Natural killer cell (primary cell): ENCODE results near the gene DCK. TPM values are rescaled to one million over a fixed set of nuclear protein-coding genes. Genes with fewer than 3 reads are reported as not detected.

ENCODE experiments used
- ATAC-seq, 3 donors: fragments of 150-1000 bp in 2 of 3; fragments of 200-7000 bp in 1 of 3; cut with Tn5 transposase; 1 replicate in 1 of 3; 2 replicates in 2 of 3; pipeline ENCODE4 v1.10.0; 2021; ENCODE audit warnings: mild to moderate bottlenecking in 2 of 3, moderate library complexity in 2 of 3
- DNase-seq, 2 donors: peaks; one replicate each; pipeline versions ENCODE4 v3.0.0 to v3.0.0-alpha.2; 2013 to 2021; ENCODE audit warnings: mixed read lengths in 1 of 2
- H3K27ac ChIP-seq: one replicate; pipeline ENCODE4 v1.5.1; 2013; ENCODE audit warnings: mild to moderate bottlenecking, low read length
- H3K27me3 ChIP-seq: one replicate; pipeline ENCODE4 v1.6.1; 2013; ENCODE audit warnings: low read length; ENCODE audit not compliant: control insufficient read depth, insufficient read depth
- H3K36me3 ChIP-seq: one replicate; pipeline ENCODE4 v1.6.1; 2013; ENCODE audit warnings: low read length; ENCODE audit not compliant: control insufficient read depth, insufficient read depth
- H3K4me1 ChIP-seq: one replicate; pipeline ENCODE4 v1.6.1; 2013; ENCODE audit warnings: low read length; ENCODE audit not compliant: control insufficient read depth, insufficient read depth
- H3K4me3 ChIP-seq: one replicate; pipeline ENCODE4 v1.5.1; 2013; ENCODE audit warnings: low read length
- H3K9me3 ChIP-seq: one replicate; pipeline ENCODE4 v1.6.1; 2013; ENCODE audit warnings: low read length; ENCODE audit not compliant: control insufficient read depth, insufficient read depth
- H3K27ac Mint-ChIP-seq, 2 donors: one replicate each; pipeline ENCODE4 v1.8.0; 2022; ENCODE audit warnings: mild to moderate bottlenecking in 2 of 2, mixed read lengths in 2 of 2, moderate library complexity in 1 of 2
- H3K27me3 Mint-ChIP-seq, 2 donors: one replicate each; pipeline ENCODE4 v1.8.0; 2022; ENCODE audit warnings: low read depth in 2 of 2, mixed read lengths in 2 of 2
- H3K36me3 Mint-ChIP-seq: one replicate; pipeline ENCODE4 v1.8.0; 2022; ENCODE audit warnings: mixed read lengths
- H3K4me1 Mint-ChIP-seq, 2 donors: one replicate each; pipeline ENCODE4 v1.8.0; 2022; ENCODE audit warnings: mixed read lengths in 2 of 2
- H3K4me3 Mint-ChIP-seq: one replicate; pipeline ENCODE4 v1.8.0; 2022; ENCODE audit warnings: mild to moderate bottlenecking, moderate library complexity, mixed read lengths
- H3K9me3 Mint-ChIP-seq, 2 donors: one replicate each; pipeline ENCODE4 v1.8.0; 2022; ENCODE audit warnings: mixed read lengths in 2 of 2
- WGBS: methylation state at CpG from one replicate; pipeline ENCODE4 v1.1.7; 2013; ENCODE audit warnings: missing lambda C conversion rate; ENCODE audit not compliant: insufficient coverage; 5-methylcytosine and 5-hydroxymethylcytosine counted together
- intact Hi-C: fragments of 100-400 bp; cut with micrococcal nuclease; formaldehyde crosslinking; loops from one replicate; pipeline ENCODE4 v1.14.2; 2022
- total RNA-seq, 4 donors: library from RNA; stranded (reverse); fragments of 120-200 nt in 1 of 4; gene quantifications; one replicate each; pipeline versions ENCODE4 v1.2.3 to v1.2.4, GENCODE V29; 2013 to 2022
- TF ChIP-seq, protein P1 (sequence below): fragments of 200-600 bp; IDR thresholded peaks from one replicate; pipeline ENCODE4 v1.8.0; 2022; ENCODE audit warnings: antibody characterized with exemption

DCK gene
- total RNA-seq, 3 donors from 2014 or later (not counting 1 experiment from before 2014, with no cell fraction given), result 28.3 to 32.7 (median 29.5) TPM

DNA sequence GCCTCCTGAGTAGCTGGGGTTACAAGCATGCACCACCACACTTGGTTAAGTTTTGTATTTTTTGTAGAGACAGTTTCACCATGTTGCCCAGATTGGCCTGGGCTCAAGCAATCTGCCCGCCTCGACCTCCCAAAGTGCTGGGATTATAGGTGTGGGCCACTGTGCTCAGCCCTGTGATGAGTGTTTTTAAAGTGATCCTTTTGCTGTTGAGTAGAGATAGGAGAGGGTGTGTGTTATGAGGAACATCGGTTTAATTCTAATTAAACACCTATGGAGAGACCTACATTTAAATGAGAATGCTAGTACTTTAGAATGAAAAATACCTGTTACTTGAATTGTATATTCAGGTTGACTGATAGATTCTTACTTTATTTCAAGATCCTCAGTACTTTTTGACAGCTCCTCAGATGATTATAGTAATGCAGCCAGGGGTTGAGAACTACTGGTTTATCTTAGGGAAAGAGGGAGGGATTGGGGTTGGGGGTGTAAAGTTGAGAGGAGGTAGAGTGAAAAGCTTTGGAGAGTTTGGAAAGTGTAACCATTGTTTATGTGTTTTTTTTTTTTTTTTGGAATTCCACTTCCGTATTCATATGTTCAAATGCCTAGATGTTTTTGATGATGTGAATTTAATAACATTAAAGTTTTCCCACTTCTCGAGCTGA lies 36.8 kb upstream of the DCK start:
- peaks cover 3% of the 10 kb centered on the region for H3K4me1 ChIP-seq
- Mint-ChIP-seq H3K4me1 (no peaks in the 10 kb centered on the region), H3K27ac (no peak overlapping the region), H3K9me3 (no peaks in the 10 kb centered on the region), H3K27me3 (no peaks in the 10 kb centered on the region), H3K4me3 (no peak overlapping the region), H3K36me3 (no peaks in the 10 kb centered on the region)
- no peak for ATAC-seq
- WGBS, result 92% methylated on average over 2 of the region's 5 CpGs
- DNase-seq, result no peak
- TF ChIP-seq, protein P1, sequence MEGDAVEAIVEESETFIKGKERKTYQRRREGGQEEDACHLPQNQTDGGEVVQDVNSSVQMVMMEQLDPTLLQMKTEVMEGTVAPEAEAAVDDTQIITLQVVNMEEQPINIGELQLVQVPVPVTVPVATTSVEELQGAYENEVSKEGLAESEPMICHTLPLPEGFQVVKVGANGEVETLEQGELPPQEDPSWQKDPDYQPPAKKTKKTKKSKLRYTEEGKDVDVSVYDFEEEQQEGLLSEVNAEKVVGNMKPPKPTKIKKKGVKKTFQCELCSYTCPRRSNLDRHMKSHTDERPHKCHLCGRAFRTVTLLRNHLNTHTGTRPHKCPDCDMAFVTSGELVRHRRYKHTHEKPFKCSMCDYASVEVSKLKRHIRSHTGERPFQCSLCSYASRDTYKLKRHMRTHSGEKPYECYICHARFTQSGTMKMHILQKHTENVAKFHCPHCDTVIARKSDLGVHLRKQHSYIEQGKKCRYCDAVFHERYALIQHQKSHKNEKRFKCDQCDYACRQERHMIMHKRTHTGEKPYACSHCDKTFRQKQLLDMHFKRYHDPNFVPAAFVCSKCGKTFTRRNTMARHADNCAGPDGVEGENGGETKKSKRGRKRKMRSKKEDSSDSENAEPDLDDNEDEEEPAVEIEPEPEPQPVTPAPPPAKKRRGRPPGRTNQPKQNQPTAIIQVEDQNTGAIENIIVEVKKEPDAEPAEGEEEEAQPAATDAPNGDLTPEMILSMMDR, result no peak
- H3K4me3 ChIP-seq, result no peak overlapping the region
- H3K27me3 ChIP-seq, result no peaks in the 10 kb centered on the region
- intact Hi-C loops, result no loop called here
- no peaks in the 10 kb centered on the region for H3K9me3 ChIP-seq
- no peak overlapping the region for H3K27ac ChIP-seq
- H3K36me3 ChIP-seq, result peaks cover 10% of the 10 kb centered on the region

DNA sequence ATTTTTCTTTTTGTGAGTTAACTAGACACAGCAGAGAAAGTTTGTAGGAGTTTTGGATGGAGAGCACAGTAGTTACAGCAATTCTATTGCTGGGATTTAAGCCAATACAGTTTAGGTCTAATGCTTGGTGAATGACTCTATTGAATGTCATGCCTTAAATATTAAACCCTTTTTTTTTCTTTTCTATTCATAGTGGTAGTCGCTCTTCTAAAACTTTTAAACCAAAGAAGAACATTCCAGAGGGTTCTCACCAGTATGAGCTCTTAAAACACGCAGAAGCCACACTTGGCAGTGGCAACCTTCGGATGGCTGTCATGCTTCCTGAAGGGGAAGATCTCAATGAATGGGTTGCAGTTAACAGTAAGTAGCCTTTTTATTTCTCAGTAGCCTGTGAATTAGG lies 34.8 kb upstream of the DCK start:
- Mint-ChIP-seq H3K4me3 (no peak overlapping the region), H3K9me3 (no peaks in the 10 kb centered on the region), H3K27me3 (no peaks in the 10 kb centered on the region), H3K36me3 (no peaks in the 10 kb centered on the region), H3K4me1 (no peaks in the 10 kb centered on the region), H3K27ac (no peak overlapping the region)
- Histone ChIP-seq H3K27me3 (no peaks in the 10 kb centered on the region), H3K27ac (no peak overlapping the region), H3K9me3 (no peaks in the 10 kb centered on the region), H3K4me3 (no peak overlapping the region), H3K4me1 (peaks cover 2% of the 10 kb centered on the region), H3K36me3 (peaks cover 10% of the 10 kb centered on the region)
- TF ChIP-seq, protein P1, result no peak
- ATAC-seq, result no peak
- 96% methylated on average over 3 of the region's 3 CpGs for WGBS
- DNase-seq, result no peak
- intact Hi-C loops, result no loop called here

DNA sequence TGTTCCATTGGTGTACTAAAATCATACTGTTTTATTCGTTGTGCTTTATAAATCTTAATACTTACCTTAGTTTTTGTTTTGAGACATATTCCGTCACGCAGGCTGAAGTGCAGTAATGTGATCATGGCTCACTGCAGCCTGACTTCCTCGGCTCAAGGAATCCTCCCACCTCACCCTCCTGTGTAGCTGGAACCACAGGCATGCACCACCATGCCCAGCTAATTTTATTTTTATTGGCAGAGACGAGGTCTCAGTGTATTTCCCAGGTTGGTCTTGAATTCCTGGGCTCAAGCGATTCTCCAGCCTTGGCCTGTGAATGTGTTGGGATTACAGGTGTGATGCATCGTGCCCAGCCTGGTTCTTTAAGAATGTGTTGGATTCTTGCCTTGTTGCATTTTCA lies 24.4 kb upstream of the DCK start:
- Mint-ChIP-seq H3K9me3 (no peaks in the 10 kb centered on the region), H3K36me3 (no peaks in the 10 kb centered on the region), H3K4me1 (peaks cover 6 to 9% of the 10 kb centered on the region in 2 donors), H3K27me3 (no peaks in the 10 kb centered on the region), H3K27ac (no peak overlapping the region), H3K4me3 (no peak overlapping the region)
- Histone ChIP-seq H3K4me1 (no peaks in the 10 kb centered on the region), H3K9me3 (no peaks in the 10 kb centered on the region), H3K27ac (no peak overlapping the region), H3K36me3 (no peaks in the 10 kb centered on the region), H3K27me3 (no peaks in the 10 kb centered on the region), H3K4me3 (no peak overlapping the region)
- no peak for DNase-seq
- TF ChIP-seq, protein P1, result no peak
- ATAC-seq, result no peak
- intact Hi-C loops, result no loop called here
- 93% methylated on average over 6 of the region's 7 CpGs for whole genome bisulfite sequencing

DNA sequence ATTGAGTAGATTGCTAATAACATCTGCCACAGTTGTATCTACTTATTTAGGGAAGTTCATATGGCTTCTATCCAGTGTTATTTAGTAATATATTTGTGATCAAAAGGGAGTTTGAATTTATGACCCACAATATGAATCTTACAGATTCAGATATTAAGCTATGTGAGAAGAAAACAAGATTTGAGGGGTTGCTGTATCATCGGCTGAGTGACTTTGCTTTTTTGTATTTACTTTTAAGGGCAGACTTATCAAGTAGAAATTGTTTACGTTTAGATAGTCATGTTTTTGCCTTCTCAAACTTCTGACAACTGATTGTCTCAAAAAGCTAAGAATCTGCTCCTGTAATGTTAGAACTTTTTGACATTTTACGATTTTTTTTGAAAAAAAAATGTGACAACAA lies 17.2 kb upstream of the DCK start:
- DNase-seq (no peak), ATAC-seq (no peak)
- WGBS, result 89% methylated on average over 2 of the region's 3 CpGs
- Histone ChIP-seq H3K27me3 (no peaks in the 10 kb centered on the region), H3K27ac (no peak overlapping the region), H3K9me3 (no peaks in the 10 kb centered on the region), H3K36me3 (peaks cover 7% of the 10 kb centered on the region), H3K4me1 (no peaks in the 10 kb centered on the region), H3K4me3 (no peak overlapping the region)
- intact Hi-C loops, result no loop called here
- H3K27me3 Mint-ChIP-seq, result no peaks in the 10 kb centered on the region
- peaks cover 8% of the 10 kb centered on the region for H3K36me3 Mint-ChIP-seq
- no peaks in the 10 kb centered on the region for H3K4me1 Mint-ChIP-seq
- no peaks in the 10 kb centered on the region for H3K9me3 Mint-ChIP-seq
- TF ChIP-seq, protein P1, result no peak
- H3K27ac Mint-ChIP-seq, result no peak overlapping the region
- no peak overlapping the region for H3K4me3 Mint-ChIP-seq
